GM12878 (cell line): ENCODE data around the gene ZDHHC21. TPM values are rescaled to one million over a fixed set of nuclear protein-coding genes. Genes with fewer than 3 reads are reported as not detected.

ENCODE experiments used
- ATAC-seq: fragments of 200-7000 bp; cut with Tn5 transposase; 3 replicates; pipeline ENCODE4 v1.9.1; 2020; ENCODE audit warnings: mild to moderate bottlenecking, moderate library complexity
- BruUV-seq: library from RNA; stranded (reverse); fragments of 400-500 nt; replicated peaks from 2 replicates; lab custom pipeline; 2021; lab: Mats Ljungman, UMichigan
- CTCF ChIA-PET: fragments of 300-600 bp; sonication (Branson Sonifier 250); formaldehyde crosslinking; extraction: SDS; loops from one replicate; lab custom pipeline; 2021; ENCODE audit warnings: inconsistent platforms; lab: Yijun Ruan, JAX
- POLR2A ChIA-PET: fragments of 350-600 bp; formaldehyde crosslinking; extraction: SDS; loops from one replicate; lab custom pipeline; 2021; ENCODE audit warnings: inconsistent platforms; lab: Charles Lee
- RAD21 ChIA-PET: fragments of 300-600 bp; sonication (Branson Sonifier 250); formaldehyde crosslinking; loops from one replicate; lab custom pipeline; 2023; ENCODE audit warnings: antibody characterized with exemption; ENCODE audit not compliant: unreplicated experiment; lab: Charles Lee
- SMC1A ChIA-PET: fragments of 300-600 bp; sonication (Branson Sonifier 250); formaldehyde crosslinking; loops from one replicate; lab custom pipeline; 2023; ENCODE audit not compliant: unreplicated experiment, uncharacterized antibody; lab: Charles Lee
- DNase-seq: peaks from one replicate; pipeline ENCODE4 v3.0.0-alpha.2; 2011; ENCODE audit warnings: low read depth, low spot score
- FAIRE-seq: peaks from 3 replicates; lab custom pipeline; 2011; peaks lifted over from hg19 to GRCh38; lab: Jason Lieb, UNC
- H2AFZ ChIP-seq: 2 replicates; pipeline ENCODE4 v1.6.0; 2011; ENCODE audit warnings: low read depth, low read length, control low read depth; ENCODE audit not compliant: control insufficient read depth
- H3K27ac ChIP-seq: 2 replicates; pipeline ENCODE4 v1.5.1; 2011; ENCODE audit warnings: control low read depth; ENCODE audit not compliant: control insufficient read depth, insufficient read depth
- H3K27me3 ChIP-seq, 2 experiments: replicated peaks in 1 of 2; 2 replicates each; pipeline versions ENCODE4 v1.6.0 to v1.6.1; 2011; ENCODE audit warnings: low read length in 1 of 2; ENCODE audit not compliant: control insufficient read depth in 2 of 2, insufficient read depth in 2 of 2
- H3K36me3 ChIP-seq, 2 experiments: 2 replicates each; pipeline ENCODE4 v1.5.1; 2011; ENCODE audit warnings: low read length in 1 of 2; ENCODE audit not compliant: control insufficient read depth in 2 of 2, insufficient read depth in 2 of 2
- H3K4me1 ChIP-seq: 2 replicates; pipeline ENCODE4 v1.6.1; 2011; ENCODE audit warnings: mild to moderate bottlenecking, low read length, moderate library complexity, mixed read lengths; ENCODE audit not compliant: control insufficient read depth, insufficient read depth
- H3K4me2 ChIP-seq: 2 replicates; pipeline ENCODE4 v1.6.0; 2011; ENCODE audit warnings: control low read depth; ENCODE audit not compliant: control insufficient read depth, insufficient read depth
- H3K4me3 ChIP-seq: fragments of 200-600 bp; sonication (generic); 2 replicates; pipeline ENCODE4 v1.5.1; 2016
- H3K79me2 ChIP-seq: 2 replicates; pipeline ENCODE4 v1.6.0; 2011; ENCODE audit warnings: low read length; ENCODE audit not compliant: control insufficient read depth, insufficient read depth
- H3K9ac ChIP-seq: 2 replicates; pipeline ENCODE4 v1.8.0; 2011; ENCODE audit warnings: low read length, control low read depth, mixed read lengths; ENCODE audit not compliant: control insufficient read depth, insufficient read depth
- H3K9me3 ChIP-seq: replicated peaks from 3 replicates; pipeline ENCODE4 v1.5.1; 2011; ENCODE audit warnings: mild to moderate bottlenecking, low read length; ENCODE audit not compliant: control insufficient read depth, insufficient read depth
- H4K20me1 ChIP-seq: 2 replicates; pipeline ENCODE4 v1.6.0; 2011; ENCODE audit not compliant: control insufficient read depth, insufficient read depth
- BMI1 ChIP-seq: fragments of 450-650 bp; IDR thresholded peaks from 2 replicates; pipeline ENCODE4 v1.6.1; 2016; ENCODE audit warnings: mild to moderate bottlenecking, moderate library complexity, borderline replicate concordance
- JUND ChIP-seq: IDR thresholded peaks from 2 replicates; pipeline ENCODE4 v1.6.1; 2012; ENCODE audit warnings: low read depth, mild to moderate bottlenecking, low read length, improper control_type of control experiment, moderate library complexity
- MTA3 ChIP-seq: IDR thresholded peaks from 2 replicates; pipeline ENCODE4 v1.6.1; 2012; ENCODE audit warnings: low read length, inconsistent platforms, borderline replicate concordance
- MXI1 ChIP-seq: fragments of 150-350 bp; IDR thresholded peaks from 2 replicates; pipeline ENCODE4 v1.6.1; 2011; ENCODE audit warnings: low read depth, mild to moderate bottlenecking, inconsistent platforms, low read length, improper control_type of control experiment
- NFXL1 ChIP-seq: fragments of 450-650 bp; IDR thresholded peaks from 2 replicates; pipeline ENCODE4 v1.6.1; 2017; ENCODE audit warnings: antibody characterized with exemption, mild to moderate bottlenecking, borderline replicate concordance
- RCOR1 ChIP-seq: conservative IDR thresholded peaks from 2 replicates; pipeline ENCODE4 v1.6.1; 2012; ENCODE audit warnings: low read depth, low read length, improper control_type of control experiment
- RUNX3 ChIP-seq: IDR thresholded peaks from 2 replicates; pipeline ENCODE4 v1.6.1; 2012; ENCODE audit warnings: low read length, inconsistent platforms
- SIX5 ChIP-seq: IDR thresholded peaks from 2 replicates; pipeline ENCODE4 v1.6.1; 2011; ENCODE audit warnings: mild to moderate bottlenecking, low read depth, low read length, moderate library complexity; ENCODE audit not compliant: severe bottlenecking
- ZBED1 ChIP-seq: IDR thresholded peaks from 2 replicates; pipeline ENCODE4 v1.6.1; 2016; ENCODE audit warnings: borderline replicate concordance
- ZNF622 ChIP-seq: fragments of 450-650 bp; IDR thresholded peaks from 2 replicates; pipeline ENCODE4 v1.6.1; 2017; ENCODE audit warnings: mild to moderate bottlenecking, inconsistent platforms
- ZZZ3 ChIP-seq: IDR thresholded peaks from 2 replicates; pipeline ENCODE4 v1.6.1; 2011; ENCODE audit warnings: low read depth; ENCODE audit not compliant: control insufficient read depth, insufficient read length
- in situ Hi-C: fragments of 300-500 bp; cut with MboI; formaldehyde crosslinking; loops from 9 replicates; pipeline ENCODE4 v1.14.3; 2018; ENCODE audit warnings: mixed read lengths
- intact Hi-C: fragments of 100-400 bp; cut with micrococcal nuclease; formaldehyde crosslinking; loops from one replicate; pipeline ENCODE4 v1.14.2; 2022; ENCODE audit not compliant: unreplicated experiment
- polyA plus RNA-seq, 11 experiments: library from polyadenylated mRNA; depleted of rRNA in 4 of 11; unstranded in 6 of 11; stranded (reverse) in 5 of 11; fragments of >200 nt; fragmentation: Nextera tagmentation in 4 of 11; fragmentation: Illumina TruSeq in 1 of 11; extraction: Ambion mirVana in 4 of 11; extraction: Trizol in 1 of 11; gene quantifications; 1 replicate in 1 of 11; 2 replicates in 10 of 11; pipeline versions ENCODE4 v1.2.1 to v1.2.3, GENCODE V29; 2011 to 2016; ENCODE audit warnings: inconsistent platforms in 2 of 11, missing spikeins in 2 of 11, low read depth in 1 of 11
- total RNA-seq, 4 experiments: library from RNA; depleted of rRNA in 3 of 4; stranded (reverse); fragments of >200 nt in 3 of 4; fragmentation: Illumina TruSeq in 1 of 4; extraction: Trizol in 1 of 4; gene quantifications; 2 replicates each; pipeline versions ENCODE4 v1.2.1 to v1.2.3, GENCODE V29; 2013 to 2021
- TF ChIP-seq, protein P1 (sequence below): IDR thresholded peaks from 2 replicates; pipeline ENCODE4 v1.6.1; 2011; ENCODE audit warnings: borderline replicate concordance, low read depth, mild to moderate bottlenecking, moderate library complexity, mixed read lengths, low read length; ENCODE audit not compliant: insufficient read depth; ENCODE audit errors: extremely low read length
- TF ChIP-seq, protein P2 (sequence below): fragments of 450-650 bp; IDR thresholded peaks from 2 replicates; pipeline ENCODE4 v1.6.1; 2016; ENCODE audit warnings: mild to moderate bottlenecking, moderate library complexity, borderline replicate concordance
- TF ChIP-seq, protein P3 (sequence below): IDR thresholded peaks from 2 replicates; pipeline ENCODE4 v1.6.1; 2011; ENCODE audit warnings: borderline replicate concordance, low read depth, mild to moderate bottlenecking, moderate library complexity, low read length; ENCODE audit not compliant: insufficient read depth, poor library complexity, severe bottlenecking
- TF ChIP-seq, protein P4 (sequence below): IDR thresholded peaks from 2 replicates; pipeline ENCODE4 v1.6.1; 2011; ENCODE audit warnings: low read depth, low read length, improper control_type of control experiment, borderline replicate concordance
- TF ChIP-seq, protein P5 (sequence below): fragments of 450-650 bp; IDR thresholded peaks from 2 replicates; pipeline ENCODE4 v1.6.1; 2016; ENCODE audit warnings: mild to moderate bottlenecking

ZDHHC21 gene
- total and polyA plus RNA-seq, 10 of the 15 experiments (the other 5 are each of a cell fraction or from before 2014, with no cell fraction given), result 2.6 to 14.6 (median 9.1) TPM

DNA sequence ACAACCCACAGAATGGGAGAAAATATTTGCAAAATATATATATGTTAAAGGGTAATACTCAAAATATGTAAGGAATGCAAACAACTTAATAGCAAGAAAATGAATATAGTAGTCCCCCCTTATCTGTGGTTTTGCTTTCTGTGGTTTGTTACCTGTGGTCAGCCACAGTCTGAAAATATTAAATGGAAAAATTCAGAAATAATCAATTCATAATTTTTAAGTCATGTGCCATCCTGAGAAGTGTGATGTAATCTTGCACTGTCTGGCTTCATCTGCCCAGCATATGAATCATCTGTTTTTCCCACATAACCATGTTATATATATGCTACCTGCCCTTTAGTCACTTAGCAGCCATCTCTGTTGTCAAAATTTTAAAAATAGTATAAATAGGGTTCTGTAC, 17.6 kb upstream of the ZDHHC21 start:
- RAD21 ChIA-PET, result no interaction called here
- Histone ChIP-seq H3K9me3 (peaks cover 1% of the 10 kb centered on the region), H3K36me3 (no peaks in the 10 kb centered on the region), H3K4me3 (no peak overlapping the region), H4K20me1 (no peaks in the 10 kb centered on the region), H3K27me3 (no peaks in the 10 kb centered on the region), H3K4me1 (no peaks in the 10 kb centered on the region), H3K27ac (no peak overlapping the region), H2AFZ (no peak overlapping the region)
- SMC1A ChIA-PET, result no interaction called here
- POLR2A ChIA-PET, result no interaction called here
- in situ Hi-C loops, result no loop called here
- CTCF ChIA-PET, result no interaction called here
- ATAC-seq, result no peak
- DNase-seq, result no peak
- no TSS peak for BruUV-seq
- TF ChIP-seq ZBED1 (no peak), MXI1 (no peak), ZZZ3 (no peak), ZNF622 (no peak), RCOR1 (no peak), JUND (no peak), BMI1 (no peak), MTA3 (no peak), NFXL1 (no peak), SIX5 (no peak), RUNX3 (no peak)
- TF ChIP-seq, protein P1, sequence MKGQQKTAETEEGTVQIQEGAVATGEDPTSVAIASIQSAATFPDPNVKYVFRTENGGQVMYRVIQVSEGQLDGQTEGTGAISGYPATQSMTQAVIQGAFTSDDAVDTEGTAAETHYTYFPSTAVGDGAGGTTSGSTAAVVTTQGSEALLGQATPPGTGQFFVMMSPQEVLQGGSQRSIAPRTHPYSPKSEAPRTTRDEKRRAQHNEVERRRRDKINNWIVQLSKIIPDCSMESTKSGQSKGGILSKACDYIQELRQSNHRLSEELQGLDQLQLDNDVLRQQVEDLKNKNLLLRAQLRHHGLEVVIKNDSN, result no peak
- TF ChIP-seq, protein P2, sequence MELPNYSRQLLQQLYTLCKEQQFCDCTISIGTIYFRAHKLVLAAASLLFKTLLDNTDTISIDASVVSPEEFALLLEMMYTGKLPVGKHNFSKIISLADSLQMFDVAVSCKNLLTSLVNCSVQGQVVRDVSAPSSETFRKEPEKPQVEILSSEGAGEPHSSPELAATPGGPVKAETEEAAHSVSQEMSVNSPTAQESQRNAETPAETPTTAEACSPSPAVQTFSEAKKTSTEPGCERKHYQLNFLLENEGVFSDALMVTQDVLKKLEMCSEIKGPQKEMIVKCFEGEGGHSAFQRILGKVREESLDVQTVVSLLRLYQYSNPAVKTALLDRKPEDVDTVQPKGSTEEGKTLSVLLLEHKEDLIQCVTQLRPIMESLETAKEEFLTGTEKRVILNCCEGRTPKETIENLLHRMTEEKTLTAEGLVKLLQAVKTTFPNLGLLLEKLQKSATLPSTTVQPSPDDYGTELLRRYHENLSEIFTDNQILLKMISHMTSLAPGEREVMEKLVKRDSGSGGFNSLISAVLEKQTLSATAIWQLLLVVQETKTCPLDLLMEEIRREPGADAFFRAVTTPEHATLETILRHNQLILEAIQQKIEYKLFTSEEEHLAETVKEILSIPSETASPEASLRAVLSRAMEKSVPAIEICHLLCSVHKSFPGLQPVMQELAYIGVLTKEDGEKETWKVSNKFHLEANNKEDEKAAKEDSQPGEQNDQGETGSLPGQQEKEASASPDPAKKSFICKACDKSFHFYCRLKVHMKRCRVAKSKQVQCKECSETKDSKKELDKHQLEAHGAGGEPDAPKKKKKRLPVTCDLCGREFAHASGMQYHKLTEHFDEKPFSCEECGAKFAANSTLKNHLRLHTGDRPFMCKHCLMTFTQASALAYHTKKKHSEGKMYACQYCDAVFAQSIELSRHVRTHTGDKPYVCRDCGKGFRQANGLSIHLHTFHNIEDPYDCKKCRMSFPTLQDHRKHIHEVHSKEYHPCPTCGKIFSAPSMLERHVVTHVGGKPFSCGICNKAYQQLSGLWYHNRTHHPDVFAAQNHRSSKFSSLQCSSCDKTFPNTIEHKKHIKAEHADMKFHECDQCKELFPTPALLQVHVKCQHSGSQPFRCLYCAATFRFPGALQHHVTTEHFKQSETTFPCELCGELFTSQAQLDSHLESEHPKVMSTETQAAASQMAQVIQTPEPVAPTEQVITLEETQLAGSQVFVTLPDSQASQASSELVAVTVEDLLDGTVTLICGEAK, result no peak
- TF ChIP-seq, protein P3, sequence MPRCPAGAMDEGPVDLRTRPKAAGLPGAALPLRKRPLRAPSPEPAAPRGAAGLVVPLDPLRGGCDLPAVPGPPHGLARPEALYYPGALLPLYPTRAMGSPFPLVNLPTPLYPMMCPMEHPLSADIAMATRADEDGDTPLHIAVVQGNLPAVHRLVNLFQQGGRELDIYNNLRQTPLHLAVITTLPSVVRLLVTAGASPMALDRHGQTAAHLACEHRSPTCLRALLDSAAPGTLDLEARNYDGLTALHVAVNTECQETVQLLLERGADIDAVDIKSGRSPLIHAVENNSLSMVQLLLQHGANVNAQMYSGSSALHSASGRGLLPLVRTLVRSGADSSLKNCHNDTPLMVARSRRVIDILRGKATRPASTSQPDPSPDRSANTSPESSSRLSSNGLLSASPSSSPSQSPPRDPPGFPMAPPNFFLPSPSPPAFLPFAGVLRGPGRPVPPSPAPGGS, result no peak
- TF ChIP-seq, protein P4, sequence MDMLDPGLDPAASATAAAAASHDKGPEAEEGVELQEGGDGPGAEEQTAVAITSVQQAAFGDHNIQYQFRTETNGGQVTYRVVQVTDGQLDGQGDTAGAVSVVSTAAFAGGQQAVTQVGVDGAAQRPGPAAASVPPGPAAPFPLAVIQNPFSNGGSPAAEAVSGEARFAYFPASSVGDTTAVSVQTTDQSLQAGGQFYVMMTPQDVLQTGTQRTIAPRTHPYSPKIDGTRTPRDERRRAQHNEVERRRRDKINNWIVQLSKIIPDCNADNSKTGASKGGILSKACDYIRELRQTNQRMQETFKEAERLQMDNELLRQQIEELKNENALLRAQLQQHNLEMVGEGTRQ, result no peak
- TF ChIP-seq, protein P5, sequence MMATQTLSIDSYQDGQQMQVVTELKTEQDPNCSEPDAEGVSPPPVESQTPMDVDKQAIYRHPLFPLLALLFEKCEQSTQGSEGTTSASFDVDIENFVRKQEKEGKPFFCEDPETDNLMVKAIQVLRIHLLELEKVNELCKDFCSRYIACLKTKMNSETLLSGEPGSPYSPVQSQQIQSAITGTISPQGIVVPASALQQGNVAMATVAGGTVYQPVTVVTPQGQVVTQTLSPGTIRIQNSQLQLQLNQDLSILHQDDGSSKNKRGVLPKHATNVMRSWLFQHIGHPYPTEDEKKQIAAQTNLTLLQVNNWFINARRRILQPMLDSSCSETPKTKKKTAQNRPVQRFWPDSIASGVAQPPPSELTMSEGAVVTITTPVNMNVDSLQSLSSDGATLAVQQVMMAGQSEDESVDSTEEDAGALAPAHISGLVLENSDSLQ, result no peak
- TF ChIP-seq, all 136 proteins: peak for 0
- Histone ChIP-seq H3K4me2 (no peak overlapping the region), H3K79me2 (no peaks in the 10 kb centered on the region), H3K9ac (no peak overlapping the region)
- intact Hi-C loops, result no loop called here
- no peak for FAIRE-seq
